ENCODE data around the gene SH3TC1. TPM values are rescaled to one million over a fixed set of nuclear protein-coding genes. Genes with fewer than 3 reads are reported as not detected.

Gene SH3TC1
- total RNA-seq, 2 experiments from 2014 or later = 5.9 to 6.0 TPM

DNA sequence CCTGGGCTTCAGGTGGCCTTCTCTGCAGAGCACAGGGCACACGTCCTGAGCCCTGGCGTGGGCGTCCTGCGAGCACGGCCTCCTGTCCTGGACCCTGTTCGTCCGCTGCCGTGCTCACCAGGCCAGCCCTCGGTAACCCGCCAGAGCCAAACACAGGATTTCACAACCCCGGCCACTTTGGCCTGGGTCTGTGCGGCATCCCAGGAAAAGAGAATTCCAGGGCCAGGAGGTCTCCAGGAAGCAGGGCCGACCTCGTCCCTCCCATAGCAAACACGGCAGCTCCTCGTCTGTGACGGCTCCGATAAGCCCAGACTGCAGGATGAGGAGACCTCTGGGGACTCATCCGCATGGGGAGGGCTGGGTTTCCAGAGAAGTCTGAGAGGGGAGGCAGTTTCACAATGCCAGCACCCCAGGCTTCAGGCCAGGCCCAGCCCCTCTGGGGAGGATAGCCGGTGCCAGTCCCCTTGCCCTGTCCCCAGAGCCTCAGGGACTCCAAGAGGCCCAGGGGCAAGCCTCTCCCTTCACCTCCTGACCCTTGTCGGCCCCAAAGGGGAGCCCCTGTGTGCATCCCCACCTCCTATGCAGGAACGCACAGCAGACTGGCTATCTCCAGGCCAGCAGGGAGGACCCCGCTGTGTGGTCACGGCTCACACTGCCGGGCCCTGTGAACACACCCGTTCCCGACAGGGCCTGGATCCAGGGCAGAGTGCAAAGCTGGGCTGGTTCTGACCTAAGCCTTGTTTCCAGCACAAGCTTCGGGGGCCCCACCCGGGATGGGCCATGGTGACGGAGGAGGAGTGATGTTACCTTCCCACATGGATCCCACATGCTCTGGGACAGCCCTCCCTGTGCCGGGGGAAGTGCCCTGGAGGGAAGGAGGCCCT is 48.2 kb downstream of the SH3TC1 start:
- POLR2A ChIA-PET = no interaction called here

DNA sequence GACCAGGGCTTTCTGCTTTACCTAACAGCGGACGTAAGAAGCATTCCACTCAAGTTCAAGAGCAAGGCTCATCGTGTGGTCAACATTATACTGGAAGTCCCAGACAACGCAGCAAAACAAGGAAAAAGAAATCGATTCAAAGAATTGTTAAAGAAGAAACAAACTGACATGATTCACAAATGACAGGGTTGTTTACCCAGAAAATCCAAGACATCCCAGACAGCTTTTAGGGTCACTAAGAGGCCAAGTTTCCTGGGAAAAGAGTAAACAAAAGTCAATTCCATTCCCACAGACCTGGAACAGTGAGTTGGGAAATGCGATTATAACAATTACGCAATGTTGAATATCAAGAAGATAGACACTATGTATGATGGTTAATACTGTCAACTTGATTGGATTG is 49.0 kb downstream of the SH3TC1 start:
- POLR2A ChIA-PET = no interaction called here
- CTCF ChIA-PET = no interaction called here

More for the DNA sequence above, 48.2 kb downstream of the SH3TC1 start:
- CTCF ChIA-PET = no interaction called here

DNA sequence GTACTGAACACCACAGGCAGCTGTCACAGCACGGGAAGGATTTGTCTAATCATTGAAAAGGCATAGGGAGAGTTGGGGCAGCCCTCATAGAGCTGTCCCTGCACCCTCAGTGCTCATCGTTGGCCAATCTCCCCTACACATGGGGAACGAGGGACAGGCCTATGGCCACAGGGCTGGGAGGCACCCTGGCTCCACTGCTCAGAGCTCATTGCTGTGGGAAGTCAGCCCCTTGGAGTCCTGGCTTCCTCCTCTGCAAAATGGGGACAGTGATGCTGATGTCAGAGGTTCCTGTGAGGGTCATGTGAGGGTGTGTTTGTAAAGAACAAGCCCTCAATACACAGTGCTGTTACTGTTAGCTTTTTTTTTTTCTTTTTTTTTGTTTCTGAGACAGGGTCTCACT is 51.1 kb downstream of the SH3TC1 start:
- ChIA-PET CTCF (interaction anchor here (1.0 kb wide), 1 partner anchor 8 kb away, joined by 3 read pairs; no protein-coding TSS in a partner anchor), POLR2A (no interaction called here)

DNA sequence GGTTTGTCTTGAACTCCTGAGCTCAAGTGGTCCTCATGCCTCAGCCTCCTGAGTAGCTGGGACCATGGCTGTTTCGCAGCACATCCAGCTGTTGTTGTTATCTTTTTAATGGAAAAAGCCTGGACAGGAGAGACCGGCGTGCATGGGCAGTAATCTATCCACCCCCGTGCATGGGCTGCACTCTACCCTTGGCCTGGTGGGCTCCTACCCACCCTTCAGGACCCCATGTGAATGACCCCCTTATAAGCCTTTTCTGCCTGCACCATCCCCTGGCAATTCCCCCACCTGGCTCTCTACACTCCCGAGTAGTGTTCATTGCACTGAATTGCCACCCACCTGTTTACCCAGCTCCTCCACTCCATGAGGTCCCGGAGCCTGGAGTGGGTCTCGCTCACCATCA is 51.5 kb downstream of the SH3TC1 start:
- POLR2A ChIA-PET = no interaction called here
- CTCF ChIA-PET = interaction anchor here (1.0 kb wide), 1 partner anchor 8 kb away, joined by 3 read pairs; no protein-coding TSS in a partner anchor

DNA sequence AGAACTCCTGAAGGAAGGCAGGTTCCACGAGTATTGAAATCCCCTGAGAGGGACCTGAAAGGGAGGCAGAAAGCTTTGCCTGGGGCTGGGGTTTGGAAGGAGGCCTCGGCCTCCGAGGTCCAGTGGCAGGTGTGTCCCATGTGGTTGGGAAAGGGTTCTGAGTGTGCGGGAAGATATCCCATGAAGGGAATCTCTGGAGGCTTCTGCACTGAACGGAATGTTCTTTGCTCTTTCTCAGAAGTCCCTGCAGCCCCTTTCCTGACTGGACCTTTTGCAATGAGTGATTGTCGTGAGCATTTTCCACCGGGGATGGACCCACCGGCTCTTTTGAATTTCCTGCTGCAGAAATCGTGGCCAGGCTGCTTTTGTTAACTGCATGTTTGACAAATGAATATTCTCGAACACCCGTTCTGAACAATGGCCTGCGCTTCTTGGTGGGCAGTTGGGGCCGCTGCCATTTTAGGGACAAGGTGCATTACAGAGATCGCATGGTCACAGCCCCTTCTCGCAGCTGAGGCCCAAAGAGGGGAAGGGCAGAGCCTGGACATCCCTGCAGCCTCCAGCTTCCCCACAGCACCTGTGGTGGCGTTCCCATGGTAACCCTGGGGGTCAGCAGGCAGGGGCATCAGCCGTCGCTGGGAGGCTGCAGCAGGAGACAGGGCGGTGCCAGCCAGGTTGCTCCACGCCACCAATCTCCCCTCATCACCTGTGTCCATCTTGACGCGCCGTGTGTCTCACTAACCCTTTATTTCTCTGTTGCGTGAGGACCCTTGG is 52.2 kb downstream of the SH3TC1 start:
- POLR2A ChIA-PET = no interaction called here
- CTCF ChIA-PET = no interaction called here

DNA sequence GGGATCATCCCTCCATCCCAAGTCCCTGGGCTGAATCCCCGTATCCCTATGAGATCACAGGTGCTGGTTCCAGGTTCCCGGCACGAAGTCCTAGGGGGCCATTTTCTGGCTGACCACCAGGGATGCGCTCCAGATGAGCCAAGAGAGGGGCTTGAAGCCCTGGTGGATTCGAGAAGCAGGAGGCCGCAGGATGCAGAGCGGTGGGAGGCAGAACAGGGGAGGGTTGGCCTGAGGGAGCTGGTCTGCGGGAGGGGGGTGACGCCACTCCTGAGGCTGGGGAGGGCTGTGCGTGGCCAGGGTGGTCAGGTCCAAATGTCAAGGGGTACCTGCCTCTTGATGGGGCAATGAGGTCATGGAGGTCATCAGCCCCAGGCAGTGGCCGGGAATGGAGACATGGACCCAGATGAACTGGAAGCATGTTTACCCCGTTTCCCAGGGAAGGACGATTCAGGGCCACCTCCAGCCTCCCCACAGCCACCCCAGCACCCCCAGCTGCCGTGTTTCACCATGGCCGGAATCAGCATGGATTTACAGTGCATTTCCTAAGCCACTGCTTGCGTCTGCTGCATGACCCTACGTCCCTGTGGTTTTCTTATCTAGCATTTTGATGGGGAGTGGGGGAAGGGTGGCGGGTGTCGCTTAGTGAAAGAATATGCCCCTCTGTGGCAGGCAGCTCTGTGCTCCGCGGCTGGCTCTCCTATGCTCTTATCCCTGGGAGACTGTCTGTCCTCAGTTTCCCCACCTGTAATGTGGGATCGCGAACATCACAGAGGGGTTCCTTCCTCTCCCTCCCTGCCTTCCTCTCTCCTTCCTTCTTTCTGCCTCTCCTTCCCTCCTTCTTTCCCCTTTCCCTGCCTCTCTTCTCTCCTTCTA is 53.4 kb downstream of the SH3TC1 start:
- ChIA-PET POLR2A (no interaction called here), CTCF (no interaction called here)

DNA sequence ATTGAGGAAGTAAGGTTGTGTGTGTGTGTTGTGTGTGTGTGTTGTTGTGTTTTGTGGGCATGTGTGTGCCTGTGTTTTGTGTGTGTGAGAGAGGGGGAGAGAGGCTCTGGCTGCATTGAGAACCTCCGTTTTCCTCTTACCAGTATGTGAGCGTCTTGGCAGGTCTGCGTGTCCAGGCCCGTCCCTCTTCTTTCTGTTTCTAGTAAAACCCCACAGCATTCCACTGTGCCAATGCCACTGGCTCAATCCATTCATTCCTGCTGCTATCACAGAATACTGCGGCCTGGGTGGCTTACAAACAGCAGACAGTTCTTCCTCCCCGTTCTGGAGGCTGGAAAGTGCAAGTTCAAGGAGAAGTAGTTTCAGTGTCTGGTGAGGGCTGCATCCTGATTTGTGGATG is 55.0 kb downstream of the SH3TC1 start:
- CTCF ChIA-PET = no interaction called here
- POLR2A ChIA-PET = no interaction called here

DNA sequence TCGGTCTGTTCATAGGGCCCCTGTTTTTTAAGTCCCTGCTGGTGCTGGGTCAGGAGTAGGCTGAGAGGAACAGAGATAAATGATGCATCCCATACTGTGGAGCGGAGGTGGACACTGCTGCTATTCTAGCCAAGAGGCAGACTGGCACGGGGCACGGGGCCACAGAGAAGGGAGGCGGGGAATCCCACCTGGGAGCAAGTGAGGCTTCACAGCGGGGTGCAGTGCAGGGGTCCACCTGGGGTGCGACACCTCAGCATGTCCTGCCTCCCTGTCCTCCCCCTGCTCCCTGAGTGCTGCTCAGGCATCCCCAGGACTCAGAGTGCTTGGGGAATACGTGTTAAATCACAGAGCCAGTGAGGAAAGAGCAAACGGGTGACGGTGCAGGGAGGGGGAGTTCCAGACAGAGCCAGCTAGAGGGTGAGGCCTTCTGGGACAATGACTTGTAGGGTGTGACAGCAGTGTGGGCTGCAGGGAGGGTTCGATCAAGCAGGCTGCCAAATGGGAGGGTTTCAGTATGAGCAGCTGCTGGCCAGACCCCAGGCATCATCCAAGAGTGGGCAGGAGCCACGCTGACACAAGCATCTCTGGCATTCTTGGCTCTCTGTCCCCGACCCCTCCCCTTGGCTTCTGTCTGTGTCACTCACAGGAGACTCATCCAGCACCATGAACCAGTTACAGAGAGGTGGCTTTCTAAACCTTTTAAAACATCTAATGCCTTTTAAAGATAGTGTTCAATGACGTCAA is 56.8 kb downstream of the SH3TC1 start:
- POLR2A ChIA-PET = no interaction called here

DNA sequence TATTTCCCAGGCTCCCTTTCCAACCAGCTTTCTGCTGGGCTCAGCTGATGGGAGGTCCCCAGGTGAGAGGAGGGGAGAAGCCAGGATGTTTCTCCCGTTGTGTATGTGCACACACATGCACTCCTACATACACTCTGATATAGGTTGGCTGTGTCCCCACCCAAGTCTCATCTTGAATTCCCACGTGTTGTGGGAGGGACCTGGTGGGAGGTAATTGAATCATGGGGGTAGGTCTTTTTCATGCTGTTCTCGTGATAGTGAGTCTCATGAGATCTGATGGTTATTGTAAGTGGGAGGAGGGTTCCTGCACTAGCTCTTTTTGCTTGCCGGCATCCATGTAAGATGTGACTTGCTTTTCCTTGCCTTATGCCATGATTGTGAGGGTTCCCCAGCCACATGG is 58.8 kb downstream of the SH3TC1 start:
- ChIA-PET CTCF (no interaction called here), POLR2A (interaction anchor here (0.6 kb wide), 1 partner anchor 31 kb away, joined by 4 read pairs; no protein-coding TSS in a partner anchor)

More for the DNA sequence above, 56.8 kb downstream of the SH3TC1 start:
- CTCF ChIA-PET = no interaction called here

DNA sequence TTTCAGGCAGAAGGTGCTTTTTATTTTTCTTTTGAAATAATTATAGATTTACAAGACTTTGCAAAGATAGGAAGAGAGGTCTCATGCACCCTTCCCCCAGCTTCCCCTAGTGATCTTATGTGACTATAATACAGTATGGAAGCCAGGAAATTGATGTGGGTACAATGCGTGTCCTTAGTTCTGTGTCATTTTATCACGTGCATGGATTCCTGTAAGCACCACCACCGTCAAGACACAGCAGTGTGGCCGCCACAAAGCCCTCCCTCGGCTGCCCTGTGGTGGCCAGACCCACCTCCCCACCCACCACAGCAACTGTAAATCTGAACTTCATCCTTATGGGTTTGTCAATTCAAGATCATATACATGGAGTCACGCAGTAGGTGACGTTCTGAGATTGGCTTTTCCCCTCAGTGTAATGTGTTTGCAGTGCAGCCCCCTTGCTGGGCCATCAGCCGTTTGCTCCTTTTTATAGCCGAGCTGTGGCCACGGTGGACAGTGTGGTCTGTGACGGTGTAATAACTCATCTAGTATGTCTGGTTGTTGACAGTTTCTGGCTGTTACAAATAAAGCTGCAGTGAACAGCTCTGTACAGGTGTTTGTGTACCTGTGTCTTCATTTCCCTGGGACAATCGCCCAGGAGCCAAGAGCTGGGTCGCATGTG is 59.6 kb downstream of the SH3TC1 start:
- POLR2A ChIA-PET = no interaction called here
- CTCF ChIA-PET = no interaction called here

DNA sequence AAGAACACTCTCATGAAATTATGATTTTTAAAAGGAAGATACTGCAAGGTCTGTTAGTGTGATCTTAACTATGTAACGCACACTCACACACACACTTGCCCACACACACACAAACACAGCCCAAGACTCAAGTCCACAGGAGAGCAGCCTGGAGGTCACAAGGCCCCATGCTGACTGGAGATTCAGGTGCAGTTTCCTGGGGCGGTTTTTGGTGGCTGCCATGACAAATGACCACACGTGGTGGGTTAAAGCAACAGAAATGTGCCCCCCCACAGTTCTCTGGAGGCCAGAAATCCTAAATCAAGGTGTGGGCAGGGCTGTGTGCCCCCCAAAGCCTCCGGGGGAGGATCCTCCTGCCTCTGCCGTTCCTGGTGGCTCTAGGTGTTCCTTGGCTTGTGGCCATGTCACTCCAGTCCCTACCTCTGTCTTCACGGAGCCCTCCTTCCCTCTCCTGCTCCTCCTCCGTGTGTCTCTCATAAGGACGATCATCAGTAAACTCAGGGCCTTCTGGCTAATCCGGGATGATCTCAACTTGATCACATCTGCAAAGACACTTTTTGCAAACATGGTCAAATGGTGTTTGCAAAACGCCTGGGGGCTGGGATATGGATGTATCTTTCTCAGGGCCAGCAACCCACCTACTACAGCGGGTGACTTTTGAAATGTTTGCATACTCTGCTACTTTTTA is 60.8 kb downstream of the SH3TC1 start:
- CTCF ChIA-PET = no interaction called here
- POLR2A ChIA-PET = no interaction called here

DNA sequence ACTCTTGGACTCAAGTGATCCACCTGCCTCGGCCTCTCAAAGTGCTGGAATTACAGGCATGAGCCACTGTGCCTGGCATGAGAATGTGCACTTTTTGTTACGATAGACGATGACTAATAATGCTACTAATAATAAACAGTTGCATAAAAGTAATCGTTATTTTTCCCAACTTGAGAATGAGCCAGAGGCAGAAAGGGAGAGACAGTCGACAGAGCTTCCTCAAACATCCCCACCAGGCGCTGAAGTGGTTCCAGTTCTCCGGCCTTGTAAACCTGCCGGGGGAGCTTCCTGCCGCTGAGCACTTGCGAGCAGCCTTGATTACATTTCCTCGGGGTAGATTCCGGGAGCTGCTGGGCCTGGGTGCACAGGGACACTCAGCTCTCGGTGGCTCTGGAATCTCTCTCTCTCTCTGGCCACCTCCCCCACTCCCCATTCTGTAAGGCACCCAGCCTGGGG is 61.6 kb downstream of the SH3TC1 start:
- ChIA-PET CTCF (no interaction called here), POLR2A (no interaction called here)

DNA sequence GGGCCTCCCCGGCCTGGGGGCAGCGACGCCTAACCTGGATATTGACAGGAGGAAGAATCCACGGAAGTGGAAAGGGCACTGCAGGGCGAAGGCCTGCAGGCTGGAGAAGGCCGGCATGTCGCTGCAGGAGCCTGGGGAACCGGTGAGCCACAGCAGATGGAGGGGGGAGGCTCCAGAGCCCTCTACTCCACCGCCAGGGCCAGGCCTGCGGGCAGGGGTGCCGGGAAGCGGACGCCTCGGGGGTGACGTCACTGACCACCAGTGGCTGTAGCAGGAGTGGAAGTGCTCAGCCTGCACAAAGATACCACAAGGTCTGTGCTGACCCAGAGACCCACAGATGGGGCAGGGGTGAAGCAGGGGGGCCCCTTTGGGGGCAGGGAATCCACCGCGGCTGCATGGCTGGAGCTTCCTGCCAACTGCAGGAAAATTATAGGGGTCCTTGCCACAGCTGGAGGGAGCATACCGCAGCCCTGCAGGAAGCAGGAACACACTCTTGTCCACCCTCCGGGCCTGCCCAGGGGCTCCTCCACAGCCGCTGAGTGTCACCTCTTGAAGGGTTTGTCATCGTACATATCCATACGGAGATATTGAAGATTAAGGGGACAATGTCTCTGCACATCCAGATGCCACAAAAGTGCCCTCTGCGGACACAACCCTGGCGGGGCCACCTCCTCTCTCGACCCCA is 62.9 kb downstream of the SH3TC1 start:
- POLR2A ChIA-PET = no interaction called here
- CTCF ChIA-PET = no interaction called here

DNA sequence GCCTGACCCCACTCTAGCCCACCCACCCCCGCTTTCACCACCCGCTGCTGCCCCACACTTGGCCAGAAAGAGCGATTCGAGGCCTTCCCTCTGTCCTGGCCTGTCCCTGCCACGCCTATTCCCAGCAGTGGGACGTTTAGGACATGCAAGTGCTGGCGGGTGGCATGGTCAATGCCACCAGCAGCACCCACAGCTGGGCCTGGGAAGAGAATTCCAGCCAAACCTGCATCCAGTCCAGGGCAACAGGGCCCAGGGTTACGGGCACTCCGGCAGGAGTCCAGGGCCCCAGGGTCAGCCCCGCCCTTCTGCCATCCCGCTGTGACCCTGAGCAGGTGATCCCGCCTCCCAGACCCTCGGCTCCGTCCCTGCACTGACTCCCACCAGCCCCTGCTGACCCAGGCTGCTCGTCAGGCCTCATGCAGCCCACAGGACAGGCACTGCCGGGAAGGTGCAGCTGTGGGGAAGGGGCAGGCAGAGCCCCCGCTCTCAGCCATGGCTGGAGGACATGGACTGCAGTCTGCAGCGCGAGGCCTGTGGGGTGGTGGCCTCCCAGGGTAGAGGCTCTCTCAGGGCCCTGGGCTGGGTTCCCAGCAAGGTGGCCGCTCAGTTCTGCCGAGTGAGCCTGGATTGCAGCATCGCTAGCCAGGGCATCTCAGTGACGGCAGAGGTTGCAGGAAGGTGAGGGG is 63.7 kb downstream of the SH3TC1 start:
- ChIA-PET CTCF (no interaction called here), POLR2A (no interaction called here)

DNA sequence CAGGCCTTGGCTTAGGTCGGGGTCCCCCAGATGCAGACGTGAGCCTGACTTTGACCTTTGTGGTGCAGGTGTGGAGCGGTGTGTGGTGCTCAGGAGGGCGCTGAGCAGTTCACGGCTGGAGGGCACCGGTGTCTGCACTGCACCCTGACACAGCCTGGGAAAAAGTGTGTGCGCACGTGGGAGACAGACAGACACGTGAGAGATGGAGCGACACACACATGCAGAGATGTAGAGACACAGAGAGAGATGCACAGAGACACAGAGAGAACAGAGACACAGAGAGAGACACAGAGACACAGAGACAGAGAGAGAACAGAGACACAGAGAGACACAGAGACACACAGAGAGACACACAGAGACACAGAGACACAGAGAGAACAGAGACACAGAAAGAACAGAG is 64.3 kb downstream of the SH3TC1 start:
- ChIA-PET CTCF (no interaction called here), POLR2A (no interaction called here)

DNA sequence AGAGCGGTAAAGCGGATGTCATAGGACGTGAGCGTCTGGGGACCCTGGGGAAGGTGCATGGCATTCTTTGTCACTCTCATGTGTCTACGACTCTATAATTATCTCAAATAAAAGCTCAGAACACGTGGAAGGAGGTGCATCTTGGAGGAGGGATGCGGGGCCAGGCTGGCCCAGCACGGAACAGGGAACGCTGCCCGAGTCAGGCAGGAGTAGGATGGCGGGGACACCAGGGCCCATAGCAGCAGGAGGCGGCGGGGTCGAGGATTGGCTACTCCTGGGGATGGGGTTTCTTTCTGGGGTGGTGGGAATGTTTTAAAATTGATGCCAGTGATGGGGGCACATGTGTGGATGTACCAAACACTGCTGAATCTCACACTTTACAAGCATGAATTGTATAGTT is 65.0 kb downstream of the SH3TC1 start:
- CTCF ChIA-PET = no interaction called here
- POLR2A ChIA-PET = no interaction called here

DNA sequence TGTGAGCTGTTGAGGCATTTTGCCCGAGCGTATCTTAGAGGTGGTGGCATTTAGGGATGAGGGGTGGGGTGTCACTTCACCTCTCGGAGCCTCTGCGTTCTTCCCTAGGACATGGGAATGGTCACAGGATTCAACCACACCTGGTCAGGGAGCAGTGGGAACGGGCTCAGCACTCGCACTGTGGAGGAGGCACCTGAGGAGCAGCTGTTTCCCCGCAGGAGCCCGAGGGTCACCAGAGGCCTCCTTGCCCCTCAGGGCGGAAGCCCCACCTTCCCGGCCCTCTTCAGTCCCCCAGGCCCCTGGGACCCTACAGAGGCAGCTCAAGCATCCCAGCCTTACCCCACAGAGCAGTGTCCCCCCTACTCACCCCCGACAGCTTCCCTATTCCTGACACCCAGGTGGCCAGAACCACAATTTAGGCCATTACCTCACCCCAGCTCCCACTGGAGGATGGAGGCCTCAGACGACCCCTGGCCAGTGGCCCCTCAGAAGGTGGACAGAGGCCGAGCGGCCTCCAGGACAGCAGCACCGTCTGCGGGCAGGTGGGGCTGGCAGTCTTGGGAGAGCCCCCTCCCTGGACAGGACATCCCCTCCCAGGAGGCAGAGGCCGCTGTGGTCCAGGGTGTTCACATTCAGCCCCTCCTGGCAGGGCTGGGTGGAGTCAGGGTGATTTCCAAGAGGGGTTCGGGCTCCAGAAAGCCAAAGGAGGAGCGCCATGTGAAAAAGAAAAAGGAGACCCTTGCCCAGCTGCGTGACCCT is 66.3 kb downstream of the SH3TC1 start:
- CTCF ChIA-PET = no interaction called here
- POLR2A ChIA-PET = no interaction called here
